ENCODE data around the gene ARHGEF39.

GRCh38 chr9:35705372-35705771, 40.4 kb upstream of the ARHGEF39 start:
- TF ChIP-seq, protein P1, sequence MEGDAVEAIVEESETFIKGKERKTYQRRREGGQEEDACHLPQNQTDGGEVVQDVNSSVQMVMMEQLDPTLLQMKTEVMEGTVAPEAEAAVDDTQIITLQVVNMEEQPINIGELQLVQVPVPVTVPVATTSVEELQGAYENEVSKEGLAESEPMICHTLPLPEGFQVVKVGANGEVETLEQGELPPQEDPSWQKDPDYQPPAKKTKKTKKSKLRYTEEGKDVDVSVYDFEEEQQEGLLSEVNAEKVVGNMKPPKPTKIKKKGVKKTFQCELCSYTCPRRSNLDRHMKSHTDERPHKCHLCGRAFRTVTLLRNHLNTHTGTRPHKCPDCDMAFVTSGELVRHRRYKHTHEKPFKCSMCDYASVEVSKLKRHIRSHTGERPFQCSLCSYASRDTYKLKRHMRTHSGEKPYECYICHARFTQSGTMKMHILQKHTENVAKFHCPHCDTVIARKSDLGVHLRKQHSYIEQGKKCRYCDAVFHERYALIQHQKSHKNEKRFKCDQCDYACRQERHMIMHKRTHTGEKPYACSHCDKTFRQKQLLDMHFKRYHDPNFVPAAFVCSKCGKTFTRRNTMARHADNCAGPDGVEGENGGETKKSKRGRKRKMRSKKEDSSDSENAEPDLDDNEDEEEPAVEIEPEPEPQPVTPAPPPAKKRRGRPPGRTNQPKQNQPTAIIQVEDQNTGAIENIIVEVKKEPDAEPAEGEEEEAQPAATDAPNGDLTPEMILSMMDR (conservative IDR thresholded peaks at IDR 0.05 in 1 of 2, IDR thresholded peaks at IDR 0.05 in 1 of 2; ENCODE audit: extremely low read depth in 1 of 2, insufficient read depth in 1 of 2, low read depth in 1 of 2, low read length in 2 of 2): no peak
- TF ChIP-seq EZH2 (IDR thresholded peaks at IDR 0.05; ENCODE audit: borderline replicate concordance, low read length): no peak

All from mammary epithelial cell (primary cell).